Activated CD8-positive, alpha-beta memory T cell treated with anti-CD3 and anti-CD28 coated beads, Interleukin-2, amount 50 U/mL, for 48 hours (primary cell): Measurements from ENCODE around the gene CARD11.
A peak's percentile ranks its signal among the peaks of the same experiment; 100 is the strongest.

Experiments
- DNase-seq: peaks from one replicate; pipeline ENCODE4 v3.0.0-alpha.2; 2020

Gene CARD11

DNA sequence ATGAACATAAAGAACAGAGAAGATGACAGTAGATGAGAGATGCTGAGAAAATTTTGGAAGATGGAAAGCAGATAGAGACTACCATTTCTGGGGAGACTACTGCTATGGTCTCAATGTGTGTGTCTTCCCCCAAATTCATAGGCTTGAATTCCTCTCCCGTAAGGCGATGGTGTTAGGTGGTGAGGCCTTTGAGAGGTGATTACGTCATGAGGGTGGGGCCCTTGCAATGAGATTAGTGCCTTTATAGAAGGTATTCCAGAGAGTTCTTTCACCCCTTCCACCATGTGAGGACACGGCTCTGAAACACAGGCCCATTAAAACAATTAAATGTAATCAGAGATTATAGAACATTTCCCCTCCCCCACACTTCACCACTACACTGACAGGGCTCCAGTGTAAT lies 23.9 kb downstream of the CARD11 start:
- DNase-seq = no peak

DNA sequence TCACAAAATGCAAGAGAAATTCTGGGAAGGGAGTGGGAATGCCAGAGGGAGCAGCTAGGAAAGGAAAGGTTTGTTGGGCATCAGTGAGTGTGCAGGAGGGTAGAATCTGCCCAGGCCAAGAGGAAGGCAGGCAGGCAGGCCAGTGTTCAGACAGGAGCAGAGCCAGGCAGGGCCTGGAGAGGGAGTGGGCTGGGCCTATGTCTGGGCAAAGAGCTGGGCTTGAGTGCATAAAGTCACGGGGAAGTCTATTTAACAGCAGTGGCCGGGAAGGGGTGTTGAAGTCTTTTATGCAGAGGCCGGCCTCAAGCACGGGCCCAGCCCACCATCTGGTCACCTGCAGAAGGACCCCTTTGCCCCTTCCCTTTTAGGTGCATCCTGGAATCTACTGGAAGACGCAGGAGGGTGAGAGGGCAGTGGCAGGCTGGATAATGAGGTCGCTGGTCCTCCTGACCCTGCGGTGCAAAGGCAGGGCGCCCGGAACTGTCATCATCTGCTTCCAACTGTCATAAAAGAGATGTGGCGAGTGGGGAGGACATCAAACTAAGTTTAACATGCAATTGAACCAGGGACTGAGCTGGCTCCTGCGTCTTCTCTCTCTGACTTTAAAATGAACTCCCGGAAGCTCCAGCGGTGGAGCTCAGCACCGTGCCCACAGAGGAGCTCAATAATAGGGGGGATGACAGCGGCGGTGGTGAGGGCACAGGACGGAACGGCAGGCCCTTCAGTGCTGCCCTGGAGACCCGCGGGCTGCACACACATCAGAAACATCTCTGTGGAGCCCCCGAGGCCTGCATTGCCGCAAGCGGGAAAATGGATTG lies 29.5 kb downstream of the CARD11 start:
- no peak for DNase-seq

GRCh38 chr7:3011211-3011852 lies 32.3 kb downstream of the CARD11 start:
- DNase-seq = no peak

DNA sequence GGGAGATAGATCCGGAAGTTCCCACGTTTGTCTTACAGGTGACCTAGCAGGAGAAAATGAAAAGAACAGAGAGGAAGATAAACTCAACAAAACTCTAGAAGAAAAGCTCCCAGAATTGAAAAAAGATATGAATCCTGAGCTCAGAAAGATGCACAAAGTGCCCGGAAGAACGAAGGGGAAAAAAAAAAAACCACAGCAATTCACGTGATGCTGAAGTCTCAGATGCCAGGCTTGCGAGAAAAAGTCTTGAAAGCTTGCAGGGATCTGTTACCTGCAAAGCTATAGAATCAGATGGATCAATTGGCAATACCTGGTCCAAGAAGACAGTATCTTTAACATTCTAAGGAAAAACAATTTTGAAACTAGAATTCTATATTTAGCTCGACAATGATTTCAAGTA lies 33.5 kb downstream of the CARD11 start:
- DNase-seq = no peak

GRCh38 chr7:3009086-3009485 lies 34.6 kb downstream of the CARD11 start:
- DNase-seq = peak; percentile 42

GRCh38 chr7:3008386-3008785 lies 35.3 kb downstream of the CARD11 start:
- DNase-seq = no peak

DNA sequence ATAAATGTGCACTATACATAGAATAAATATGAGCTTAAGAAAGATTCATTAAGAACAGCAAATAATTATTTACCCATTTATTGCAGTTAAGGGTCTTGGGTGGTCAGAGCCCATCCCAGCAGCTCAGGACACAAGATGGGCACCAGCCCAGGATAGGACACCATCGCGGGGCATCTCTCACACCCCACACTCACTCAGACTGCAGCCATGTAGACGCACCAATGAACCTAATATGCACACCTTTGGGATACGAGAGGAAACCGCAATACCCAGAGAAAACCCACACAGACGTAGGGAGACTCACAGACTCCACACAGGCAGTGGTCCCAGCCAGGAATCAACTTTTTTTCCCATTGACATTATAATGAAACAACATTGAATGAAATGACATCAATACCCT lies 36.0 kb downstream of the CARD11 start:
- DNase-seq = peak; percentile 13

- DNase-seq = peak; percentile 35
These were observed 38.4 kb downstream of the CARD11 start for GRCh38 chr7:3005257-3005656.

- DNase-seq = peak; percentile 45
These were observed 39.7 kb downstream of the CARD11 start for GRCh38 chr7:3003936-3004335.

- peak; percentile 28 for DNase-seq
These were observed 41.0 kb downstream of the CARD11 start for GRCh38 chr7:3002631-3003030.

DNA sequence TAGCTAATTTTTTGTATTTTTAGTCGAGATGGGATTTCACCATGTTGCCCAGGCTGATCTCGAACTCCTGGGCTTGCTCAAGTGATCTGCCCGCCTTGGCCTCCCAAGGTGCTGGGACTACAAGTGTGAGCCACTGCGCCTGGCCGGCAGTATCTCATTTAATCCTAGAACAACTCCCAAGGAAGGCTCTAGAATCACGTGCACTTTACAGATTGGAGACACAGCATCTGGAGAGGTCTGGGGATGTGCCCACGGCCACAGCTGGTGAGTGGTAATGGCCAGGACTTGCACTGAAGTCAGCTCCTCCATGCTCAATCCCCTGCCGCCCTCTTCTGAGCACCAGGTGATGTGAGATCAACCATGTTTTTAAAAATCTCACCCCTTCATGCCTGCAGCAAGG lies 43.1 kb downstream of the CARD11 start:
- peak; percentile 26 for DNase-seq

DNA sequence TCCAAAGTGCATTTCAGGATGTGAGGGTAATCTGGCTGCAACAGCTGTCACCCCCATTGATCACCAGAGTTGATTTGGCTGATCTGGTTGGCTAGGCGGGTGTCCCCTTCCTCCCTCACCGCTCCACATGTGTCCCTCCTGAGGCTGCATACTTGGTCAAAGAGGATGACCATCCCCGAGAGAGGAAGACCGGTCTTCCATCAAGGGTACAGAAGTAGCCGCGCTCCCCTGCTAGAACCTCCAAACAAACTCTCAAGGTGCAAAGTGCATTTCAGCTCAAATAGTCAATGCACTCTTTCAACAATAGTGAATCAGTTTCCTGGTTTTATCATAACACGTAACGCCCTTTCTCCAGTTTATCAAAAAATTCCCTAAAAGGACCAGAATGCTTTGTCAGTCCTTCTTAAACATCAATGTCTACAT lies 44.6 kb downstream of the CARD11 start:
- DNase-seq = no peak

- no peak for DNase-seq
These were observed 46.7 kb downstream of the CARD11 start for GRCh38 chr7:2997014-2997413.

DNA sequence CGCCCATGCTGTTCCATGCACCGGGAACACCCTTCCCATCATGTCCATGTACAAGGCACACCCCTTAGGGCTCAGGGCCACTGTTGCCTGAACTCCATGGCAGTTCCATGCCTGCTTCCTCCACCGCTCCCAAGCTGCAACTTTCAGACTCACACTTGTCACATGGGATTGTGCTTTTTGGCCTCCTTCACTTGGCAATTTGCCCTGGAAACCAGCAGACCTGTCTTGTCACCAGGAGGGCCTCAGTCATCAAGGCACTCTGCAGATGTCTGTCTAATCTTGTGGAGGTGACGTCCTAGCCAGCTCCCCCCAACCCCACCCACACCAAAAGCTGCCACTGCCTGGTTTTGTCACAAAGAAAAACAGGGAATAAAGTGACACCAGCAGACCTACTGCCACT lies 47.5 kb downstream of the CARD11 start:
- no peak for DNase-seq

DNA sequence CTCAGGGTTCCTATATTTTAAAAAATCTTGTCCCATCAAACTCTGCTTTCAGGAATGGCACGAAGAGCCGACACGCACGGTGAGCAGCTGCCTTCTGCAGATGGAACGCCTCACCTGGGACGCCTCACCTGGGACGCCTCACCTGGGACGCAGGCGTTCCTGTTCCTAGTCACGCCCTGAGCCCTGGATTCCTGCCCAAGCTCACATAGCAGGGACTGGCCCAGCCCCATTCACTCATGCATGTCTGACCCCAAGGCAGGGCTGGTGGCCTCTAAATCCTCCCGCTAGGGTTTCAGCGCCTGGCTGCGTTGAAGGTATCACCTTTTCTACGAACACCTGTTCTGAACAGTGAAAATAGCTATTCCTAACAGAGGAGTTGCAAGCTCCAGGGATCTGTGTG lies 49.8 kb downstream of the CARD11 start:
- DNase-seq = no peak

DNA sequence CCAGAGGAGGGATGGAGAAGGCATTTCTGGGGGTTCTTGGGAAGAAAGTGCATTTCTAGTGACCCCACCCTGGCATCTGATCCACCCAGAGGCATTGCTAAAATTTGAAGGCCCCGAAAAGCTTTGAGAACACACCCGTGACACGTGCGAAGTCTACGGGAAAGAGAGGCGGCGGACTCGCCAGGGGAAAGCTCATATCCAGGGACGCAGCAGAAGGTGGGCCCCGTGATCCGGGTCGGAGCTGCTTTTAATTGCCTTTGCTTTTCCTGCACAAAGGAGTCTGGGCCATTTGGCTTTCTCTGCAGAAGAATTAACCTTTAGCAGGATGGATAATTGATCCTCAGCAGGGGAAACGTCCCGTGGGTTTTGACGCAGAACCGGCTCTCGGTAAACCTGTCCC lies 50.3 kb downstream of the CARD11 start:
- DNase-seq = no peak

- no peak for DNase-seq
These were observed 52.7 kb downstream of the CARD11 start for GRCh38 chr7:2990949-2991470.

- DNase-seq = no peak
These were observed 57.1 kb downstream of the CARD11 start for GRCh38 chr7:2986561-2986960.

GRCh38 chr7:2985866-2986265 lies 57.8 kb downstream of the CARD11 start:
- DNase-seq = no peak

DNA sequence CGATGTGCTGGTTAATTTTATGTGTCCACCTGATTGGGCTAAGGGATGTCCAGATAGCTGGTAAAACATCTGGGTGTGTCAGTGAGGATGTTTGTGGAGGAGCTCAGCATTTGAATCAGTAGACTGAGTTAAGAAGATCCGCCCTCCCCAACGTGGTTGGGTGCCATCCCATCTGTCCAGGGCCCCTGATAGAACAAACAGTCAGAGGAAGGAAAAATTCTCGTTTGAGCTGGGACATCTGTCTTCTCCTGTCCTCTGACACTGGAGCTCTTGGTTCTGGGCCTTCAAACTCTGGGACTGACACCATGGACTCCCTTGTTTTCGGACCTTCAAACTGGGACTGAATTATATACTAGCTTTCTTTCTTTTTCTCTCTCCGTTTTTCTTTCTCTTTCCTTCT lies 59.6 kb downstream of the CARD11 start:
- no peak for DNase-seq

DNA sequence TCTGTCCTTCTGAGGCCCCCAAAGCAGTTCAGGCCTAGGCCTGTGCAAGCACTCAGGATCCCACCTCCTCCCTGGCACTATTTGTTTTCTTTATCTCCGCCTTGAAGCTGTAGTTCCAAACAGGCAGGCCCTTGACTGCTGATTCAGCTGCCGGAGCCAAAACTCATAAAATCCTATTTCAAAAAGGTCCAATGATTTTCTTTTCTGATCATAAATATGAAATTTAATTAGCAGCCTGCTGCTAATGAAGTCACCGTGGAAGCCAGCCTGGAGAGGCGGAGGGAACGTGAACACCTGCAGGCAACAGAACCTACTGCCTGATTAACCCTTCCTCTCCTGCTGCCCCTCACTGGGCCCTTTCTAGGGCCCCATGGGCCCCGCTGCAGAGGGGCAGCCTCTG lies 60.1 kb downstream of the CARD11 start:
- DNase-seq = no peak

- peak; percentile 75 for DNase-seq
These were observed 60.8 kb downstream of the CARD11 start for GRCh38 chr7:2982831-2983230.

DNA sequence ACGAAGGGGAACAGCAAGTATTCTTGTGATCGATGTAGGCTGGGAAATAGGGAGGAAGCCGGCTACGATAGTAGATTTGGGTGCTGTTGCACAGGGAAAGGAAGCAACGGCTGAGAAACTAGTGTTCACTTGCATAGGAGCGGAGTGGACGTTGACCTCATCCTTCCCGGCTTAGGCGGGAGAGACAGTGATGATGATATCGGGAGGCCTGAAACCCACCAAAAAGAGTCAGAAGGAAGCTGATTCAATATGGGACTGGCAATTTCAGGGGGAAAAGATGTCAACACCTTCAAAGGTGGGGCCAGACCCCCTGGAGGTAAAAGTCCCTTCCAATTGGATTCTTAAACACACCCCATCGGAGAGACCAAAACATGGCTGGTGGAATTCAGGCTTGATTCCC lies 61.3 kb downstream of the CARD11 start:
- no peak for DNase-seq

DNA sequence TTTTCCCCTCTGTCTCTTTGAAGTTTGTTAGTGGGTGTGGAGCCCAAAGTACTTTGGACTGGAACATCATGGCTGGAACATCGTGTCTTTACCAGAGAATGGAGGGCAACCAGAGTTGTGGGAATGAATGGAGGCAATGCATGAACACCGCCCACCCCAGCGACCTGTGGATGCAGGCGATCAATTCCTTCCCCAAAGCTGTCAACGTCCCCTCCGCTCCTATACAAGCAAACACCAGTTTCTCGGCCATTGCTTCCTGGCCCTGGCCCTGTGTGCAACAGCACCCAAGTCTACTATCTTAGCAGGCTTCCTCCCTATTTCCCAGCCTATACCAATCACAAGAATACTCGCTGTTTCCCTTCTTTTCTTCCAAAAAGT lies 62.6 kb downstream of the CARD11 start:
- DNase-seq = no peak
